T-helper 22 cell (primary cell): ENCODE measurements around the gene EDC4.
"Not testable (repeated sequence)": the region's sequence is repeated elsewhere in the genome, so short reads cannot be mapped to it uniquely, and the experiment has no call there.

Source experiments
- DNase-seq: peaks from one replicate; pipeline ENCODE4 v3.0.0-alpha.2; 2020; ENCODE audit warnings: low read depth

The EDC4 gene

DNA sequence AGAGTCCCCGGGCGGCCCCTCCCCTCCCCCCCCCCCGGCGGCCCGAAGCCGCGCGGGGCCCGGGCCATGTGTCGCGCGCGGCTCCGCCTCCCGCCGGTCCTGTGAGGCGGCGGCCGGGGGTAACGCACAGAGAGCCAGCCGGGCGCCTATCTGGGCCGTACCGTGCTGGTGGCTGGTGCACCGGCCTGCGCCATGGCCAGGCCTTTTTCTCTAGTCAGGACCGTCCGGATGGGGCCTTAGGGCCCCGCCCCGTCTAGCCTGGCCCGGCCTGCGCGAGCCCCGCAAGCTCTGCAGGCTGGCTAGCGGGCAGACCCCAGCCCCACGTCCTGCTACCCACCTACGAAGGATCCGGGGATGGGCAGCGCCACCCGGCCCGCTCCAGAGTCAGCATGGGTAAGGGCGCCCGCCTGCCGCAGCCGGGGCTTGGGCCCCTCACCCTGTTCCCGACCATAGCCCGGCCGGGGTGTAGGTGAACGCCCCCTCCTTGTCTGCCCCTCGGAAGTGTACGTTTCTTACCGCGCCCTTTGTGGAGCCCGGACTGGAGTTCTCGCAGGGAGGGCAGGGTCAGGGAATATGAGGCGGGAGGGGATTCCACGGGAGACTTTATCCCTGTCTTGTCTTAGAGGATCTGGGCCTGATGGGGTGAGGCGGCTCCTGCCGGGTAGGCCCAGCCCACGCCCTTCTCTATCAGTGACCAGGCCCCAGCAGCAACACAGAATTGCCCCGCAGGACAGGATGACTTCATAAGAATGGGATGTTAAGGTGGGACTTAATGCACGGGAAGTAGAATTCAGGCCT, 25.6 kb upstream of the EDC4 start, which contains the start of gene CENPT:
CENPT (minus strand) TSS at position 630 of the 798 bp plus-strand sequence. CDS start 13,834 bp downstream, outside the sequence.
- DNase-seq: no peak

GRCh38 chr16:67848118-67848517, 24.7 kb upstream of the EDC4 start:
- no peak for DNase-seq

- no peak for DNase-seq
Observed at GRCh38 chr16:67853670-67854069, 19.2 kb upstream of the EDC4 start.

- DNase-seq: no peak
Observed at GRCh38 chr16:67855789-67856188, 17.1 kb upstream of the EDC4 start.

DNA sequence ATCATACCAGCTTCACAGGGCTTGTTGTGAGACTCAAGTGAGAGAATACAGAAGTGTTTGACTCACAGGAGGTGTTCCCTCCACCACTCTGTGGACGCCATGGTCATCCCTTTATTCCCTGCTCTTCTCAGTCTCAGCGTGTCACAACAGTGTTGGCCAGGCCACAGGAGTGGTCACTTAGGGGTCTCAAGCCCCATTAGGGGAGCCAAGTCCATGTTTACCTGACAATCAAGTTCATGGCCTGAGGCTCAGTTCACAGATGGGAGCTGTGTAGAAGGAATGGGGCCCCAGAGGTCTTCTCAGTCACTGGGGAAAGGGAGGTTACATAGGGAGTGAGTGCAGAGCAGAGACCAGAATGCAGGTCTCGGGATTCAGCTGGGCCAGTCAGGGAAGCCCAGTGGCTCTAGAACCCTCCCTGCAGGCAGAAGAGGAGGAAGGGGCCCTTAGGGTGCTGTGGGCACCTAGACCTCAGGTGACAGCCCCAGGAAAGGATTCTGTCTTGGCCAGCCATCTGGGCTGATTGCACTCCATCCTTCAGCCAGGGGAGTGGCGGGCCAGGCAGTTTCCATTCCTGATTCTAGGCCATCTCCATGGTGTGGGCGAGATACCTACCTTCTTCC, 15.8 kb upstream of the EDC4 start:
- DNase-seq: no peak

DNA sequence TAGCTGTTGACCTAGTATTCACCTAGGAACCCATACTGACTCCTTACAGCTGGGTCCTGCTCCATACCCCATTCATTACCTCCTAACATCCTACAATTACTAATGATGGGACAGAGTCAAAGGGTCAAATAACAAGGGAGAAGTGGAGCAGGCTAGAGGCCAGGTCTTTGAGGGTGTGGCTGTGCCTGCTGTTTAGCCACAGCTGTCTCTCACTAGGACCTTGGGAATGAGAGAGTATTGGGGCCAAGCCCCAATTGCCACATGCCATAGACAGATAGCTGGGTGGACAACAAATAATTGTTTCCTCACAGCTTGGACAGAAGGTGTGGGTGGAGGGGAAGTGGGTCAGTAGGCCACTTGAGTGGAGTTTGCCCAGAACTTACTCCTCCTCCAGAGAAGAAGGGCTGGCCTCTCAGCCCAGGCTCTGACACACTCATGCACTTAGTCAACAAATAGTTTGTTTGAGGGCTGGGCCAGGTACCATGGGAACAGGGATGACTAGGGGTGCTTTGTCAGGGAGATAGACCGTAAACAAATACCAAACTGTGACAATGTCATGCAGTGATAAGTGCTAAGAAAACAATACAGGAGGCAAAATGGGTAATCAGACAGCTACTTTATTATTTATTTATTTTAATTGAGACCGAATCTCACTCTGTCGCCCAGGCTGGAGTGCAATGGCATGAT, 15.2 kb upstream of the EDC4 start:
- peak; percentile 37 for DNase-seq

GRCh38 chr16:67858500-67858899, 14.4 kb upstream of the EDC4 start:
- no peak for DNase-seq

- DNase-seq: no peak
Observed at GRCh38 chr16:67860589-67861398, 12.1 kb upstream of the EDC4 start.

- DNase-seq: no peak
Observed at GRCh38 chr16:67861877-67862276, 11.0 kb upstream of the EDC4 start.

DNA sequence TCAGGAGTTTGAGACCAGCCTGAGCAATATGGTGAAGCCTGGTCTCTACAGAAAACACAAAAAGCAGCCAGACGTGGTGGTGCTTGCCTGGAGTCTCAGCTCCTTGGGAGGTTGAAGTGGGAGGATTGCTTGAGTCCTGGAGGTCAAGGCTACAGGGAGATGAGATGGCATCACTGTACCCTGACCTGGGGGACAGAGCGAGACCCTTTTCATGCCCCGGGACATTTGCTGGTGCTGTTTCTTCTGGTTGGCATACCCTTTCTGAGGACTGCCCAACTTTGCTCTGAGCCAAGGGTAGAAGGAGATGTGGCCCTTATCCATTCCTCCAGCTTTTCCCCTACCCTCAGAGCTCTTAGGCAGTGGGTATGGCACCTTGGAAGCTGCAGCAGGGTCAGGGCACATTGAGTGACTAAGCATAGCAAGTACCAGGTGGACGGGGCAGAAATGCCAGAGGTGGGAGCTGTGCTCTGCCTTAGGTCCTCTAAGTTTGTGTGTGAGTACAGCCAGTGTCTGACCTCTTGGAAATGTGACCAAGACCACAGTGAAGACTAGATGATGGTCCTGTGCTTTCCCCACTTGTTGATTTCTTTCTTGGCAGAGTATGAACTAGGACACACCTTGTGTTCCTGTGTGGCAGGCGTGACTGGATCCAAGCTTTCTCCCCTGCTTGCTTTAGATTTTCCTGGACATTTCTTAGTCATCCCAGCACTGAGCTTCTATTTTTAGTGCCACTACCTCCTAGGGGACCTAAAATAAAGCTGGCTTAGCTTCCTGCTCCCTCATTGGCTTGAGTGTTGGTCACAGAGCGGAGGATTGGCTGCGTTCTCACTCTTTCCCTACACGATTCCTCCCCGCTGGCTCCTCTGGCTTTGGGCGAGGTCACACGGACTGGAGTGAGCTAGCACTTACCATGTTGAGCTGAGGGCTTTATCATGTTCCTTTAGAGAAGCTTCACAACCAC, 9.9 kb upstream of the EDC4 start:
- DNase-seq: no peak

- not testable (repeated sequence) for DNase-seq
Observed at GRCh38 chr16:67864044-67864443, 8.8 kb upstream of the EDC4 start.

GRCh38 chr16:67864594-67864993, 8.3 kb upstream of the EDC4 start:
- no peak for DNase-seq

DNA sequence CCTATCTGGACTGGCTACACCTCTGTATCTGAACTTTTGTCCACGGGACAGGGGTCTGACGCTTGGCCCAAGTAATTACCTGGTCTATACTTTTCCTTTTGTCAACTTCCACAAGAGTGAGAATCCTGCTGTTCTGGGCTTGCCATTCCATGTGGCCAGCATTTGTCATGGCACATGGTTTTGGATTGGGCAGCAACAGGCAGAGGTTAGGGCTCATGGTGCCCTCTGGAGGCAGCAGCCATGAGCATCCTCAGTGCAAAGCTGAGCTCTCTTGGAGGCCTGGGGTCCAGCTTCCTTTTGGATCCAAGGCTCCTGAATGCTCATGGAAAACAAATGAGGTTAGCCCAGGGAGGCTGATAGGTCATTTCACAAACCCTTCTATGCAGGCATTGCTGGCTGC, 7.5 kb upstream of the EDC4 start:
- DNase-seq: no peak

DNA sequence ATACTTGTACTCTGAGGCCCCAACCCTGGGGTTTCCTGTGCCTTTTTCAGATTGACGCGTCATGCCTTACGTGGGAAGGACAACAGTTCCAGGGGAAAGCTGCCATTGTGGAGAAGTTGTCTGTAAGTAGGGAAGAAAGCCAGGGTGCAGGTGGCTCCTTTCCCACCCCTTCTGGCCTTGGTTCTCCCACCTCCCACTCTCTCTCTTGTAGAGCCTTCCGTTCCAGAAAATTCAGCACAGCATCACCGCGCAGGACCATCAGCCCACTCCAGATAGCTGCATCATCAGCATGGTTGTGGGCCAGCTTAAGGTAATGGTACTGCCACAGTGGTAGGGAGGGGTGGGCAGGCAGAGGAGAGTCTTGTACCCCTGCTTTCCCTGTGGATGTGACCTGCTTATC, 4.6 kb upstream of the EDC4 start:
- DNase-seq: no peak

DNA sequence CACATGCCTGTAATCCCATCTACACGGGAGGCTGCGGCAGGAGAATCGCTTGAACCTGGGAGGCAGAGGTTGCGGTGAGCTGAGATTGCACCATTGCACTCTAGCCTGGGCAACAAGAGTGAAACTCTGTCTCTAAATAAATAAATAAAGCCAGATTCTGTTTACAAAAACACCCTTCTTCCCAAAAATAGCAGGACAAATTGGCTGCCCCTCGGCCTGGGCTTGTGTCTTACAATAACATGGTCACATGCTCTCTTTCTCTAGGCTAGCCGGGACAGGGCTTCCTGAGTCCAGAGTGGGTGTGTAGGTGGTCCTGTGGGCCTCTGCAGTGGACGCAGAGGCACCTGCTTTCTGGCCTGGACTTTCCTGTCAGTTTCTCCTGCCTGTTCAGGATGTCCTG, 3.2 kb upstream of the EDC4 start:
- DNase-seq: no peak

DNA sequence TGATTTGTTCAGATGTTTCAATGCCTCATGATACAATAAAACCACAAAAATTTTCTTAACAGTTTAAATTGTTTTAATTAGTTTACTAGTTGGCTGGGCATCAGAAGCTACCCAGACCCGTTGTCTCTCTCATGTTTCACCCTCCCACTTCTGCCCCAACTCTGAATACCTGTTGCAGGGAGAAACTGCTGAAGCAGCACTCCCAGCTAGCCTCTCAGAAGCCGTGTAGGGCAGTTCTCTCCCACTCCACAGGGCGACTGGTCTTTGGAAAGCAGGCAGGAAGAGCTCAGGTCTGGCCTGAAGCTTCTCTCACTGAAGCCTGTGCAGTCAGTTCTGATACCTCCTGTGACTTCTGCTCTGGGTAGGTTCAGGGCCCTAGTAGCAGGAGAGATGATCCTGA, 1.6 kb upstream of the EDC4 start:
- no peak for DNase-seq

DNA sequence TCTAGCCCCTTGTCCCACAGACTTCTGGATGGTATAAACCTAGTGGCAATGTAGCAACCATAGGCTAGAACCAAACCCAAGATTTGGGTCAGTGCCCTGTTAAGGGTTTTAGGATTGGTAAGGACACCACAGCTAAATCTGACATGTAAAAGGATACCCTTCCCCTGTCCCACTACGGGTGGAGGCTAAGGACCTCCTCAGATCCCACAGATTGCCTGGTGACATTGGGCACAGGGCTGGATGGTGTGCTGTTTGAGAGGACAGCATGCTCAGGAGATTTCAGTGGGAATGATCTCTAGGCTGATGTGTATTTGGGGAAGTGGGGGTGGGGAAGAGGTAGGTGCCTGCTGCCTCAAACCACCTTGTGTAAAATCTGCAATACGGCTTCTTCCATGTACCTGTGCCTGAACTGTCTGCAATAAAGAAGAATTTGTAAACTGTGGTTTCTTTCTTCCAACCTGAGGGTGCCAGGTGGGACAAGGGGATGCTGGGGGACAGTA, 671 bp upstream of the EDC4 start:
- DNase-seq: no peak

DNA sequence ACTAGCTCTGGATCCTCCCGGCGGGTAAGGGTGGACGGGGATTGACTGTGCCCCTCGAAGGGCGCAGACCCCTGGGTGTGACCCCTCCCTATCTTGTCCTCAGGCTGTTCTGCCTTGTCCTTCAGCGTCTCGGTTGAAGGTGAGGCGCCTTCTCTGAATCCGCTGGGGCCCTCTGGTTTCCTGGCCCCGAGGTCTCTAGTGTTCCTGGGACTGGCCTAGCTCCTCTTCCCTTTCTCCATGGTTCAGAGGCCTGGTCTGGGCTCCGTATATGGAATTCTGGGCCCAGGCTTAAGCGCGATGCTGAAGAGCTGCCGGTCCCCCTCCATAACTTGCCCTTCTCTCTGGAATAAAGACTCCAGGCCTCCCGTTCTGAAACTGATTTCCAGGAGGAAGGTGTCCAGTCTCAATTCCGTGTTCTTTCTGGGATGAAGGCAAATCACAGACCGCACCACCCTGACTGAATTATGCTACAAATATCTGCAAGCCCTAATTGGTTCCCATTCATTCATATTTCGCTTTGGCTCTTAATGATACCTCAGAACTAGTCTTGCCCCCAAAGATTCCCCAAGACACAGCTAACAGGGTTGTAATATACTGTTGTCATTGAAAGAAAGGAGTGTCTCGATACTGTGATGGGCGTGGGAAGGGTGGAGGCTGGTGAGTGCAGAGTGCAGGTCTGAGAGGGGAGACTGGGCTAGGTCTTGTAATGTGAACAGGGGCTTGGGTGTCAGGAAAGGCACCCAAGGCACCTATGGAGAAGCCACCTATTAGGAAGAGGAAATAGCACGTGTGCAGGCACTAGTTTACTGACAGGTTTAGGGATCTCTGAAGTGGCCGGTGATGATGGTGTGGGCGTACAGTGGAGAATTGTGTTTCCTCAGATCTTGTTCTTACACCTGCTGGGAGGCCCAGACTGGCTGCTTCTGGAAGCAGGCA, 851 bp downstream of the EDC4 start:
- DNase-seq: no peak

- DNase-seq: no peak
Observed at GRCh38 chr16:67874372-67874771, 1.5 kb downstream of the EDC4 start.

- no peak for DNase-seq
Observed at GRCh38 chr16:67877064-67877463, 4.2 kb downstream of the EDC4 start.
